B cell (primary cell): Measurements from ENCODE around the gene IL17F. TPM values are rescaled to one million over a fixed set of nuclear protein-coding genes. Genes with fewer than 3 reads are reported as not detected.

Experiments used
- ATAC-seq: fragments of 200-7000 bp; cut with Tn5 transposase; one replicate; pipeline ENCODE4 v1.10.0; 2021; ENCODE audit warnings: low read depth, mild to moderate bottlenecking, moderate number of reproducible peaks, moderate library complexity
- CTCF ChIA-PET: fragments of 350-600 bp; sonication (Branson Sonifier 250); formaldehyde crosslinking; loops from one replicate; lab custom pipeline; 2021; ENCODE audit warnings: antibody characterized with exemption, inconsistent platforms; lab: Charles Lee
- POLR2A ChIA-PET: fragments of 350-600 bp; sonication (Branson Sonifier 250); formaldehyde crosslinking; loops from one replicate; lab custom pipeline; 2021; ENCODE audit warnings: antibody characterized with exemption; lab: Charles Lee
- DNase-seq: peaks from one replicate; pipeline ENCODE4 v3.0.0; 2013
- H2AFZ ChIP-seq: 2 replicates; pipeline ENCODE4 v1.6.1; 2012; ENCODE audit warnings: mild to moderate bottlenecking, low read depth, low read length; ENCODE audit not compliant: insufficient read depth, poor library complexity, severe bottlenecking
- H3K27ac ChIP-seq, 2 donors: 1 replicate in 1 of 2; 2 replicates in 1 of 2; pipeline ENCODE4 v1.5.1; 2012 to 2013; ENCODE audit warnings: low read length in 2 of 2, mild to moderate bottlenecking in 2 of 2, moderate library complexity in 1 of 2
- H3K27me3 ChIP-seq, 4 experiments: fragments of 200-600 bp in 1 of 4; sonication (generic) in 1 of 4; replicated peaks in 1 of 4; 1 replicate in 2 of 4; 2 replicates in 2 of 4; pipeline versions ENCODE4 v1.6.1 to v1.7.0; 2013 to 2016; ENCODE audit warnings: low read length in 3 of 4, mild to moderate bottlenecking in 2 of 4, mixed read lengths in 1 of 4, moderate library complexity in 1 of 4; ENCODE audit not compliant: insufficient read depth in 4 of 4, control insufficient read depth in 3 of 4; ENCODE audit errors: control extremely low read depth in 1 of 4
- H3K36me3 ChIP-seq, 2 experiments: replicated peaks in 1 of 2; 1 replicate in 1 of 2; 2 replicates in 1 of 2; pipeline versions ENCODE4 v1.6.1 to v1.7.1; 2013; ENCODE audit warnings: low read length in 1 of 2; ENCODE audit not compliant: insufficient read depth in 2 of 2, control insufficient read depth in 1 of 2; ENCODE audit errors: control extremely low read depth in 1 of 2, extremely low read depth in 1 of 2
- H3K4me1 ChIP-seq, 2 donors: fragments of 200-600 bp in 1 of 2; sonication (generic) in 1 of 2; 1 replicate in 1 of 2; 2 replicates in 1 of 2; pipeline versions ENCODE4 v1.5.1 to v1.6.1; 2013 to 2017; ENCODE audit warnings: low read length in 2 of 2; ENCODE audit not compliant: control insufficient read depth in 2 of 2, insufficient read depth in 2 of 2
- H3K4me2 ChIP-seq: replicated peaks from 2 replicates; pipeline ENCODE3; 2012; ENCODE audit warnings: mild to moderate bottlenecking, low read depth, low read length; ENCODE audit not compliant: poor library complexity, severe bottlenecking
- H3K4me3 ChIP-seq, 5 experiments: fragments of 200-600 bp in 1 of 5; sonication (generic) in 1 of 5; 1 replicate in 3 of 5; 2 replicates in 2 of 5; pipeline versions ENCODE4 v1.5.1 to v1.7.0; 2011 to 2016; ENCODE audit warnings: low read length in 4 of 5, mild to moderate bottlenecking in 4 of 5, low read depth in 2 of 5, control low read depth in 1 of 5, moderate library complexity in 1 of 5; ENCODE audit not compliant: insufficient read depth in 1 of 5; ENCODE audit errors: control extremely low read depth in 1 of 5, extremely low read depth in 1 of 5
- H3K79me2 ChIP-seq: fragments of 200-600 bp; sonication (generic); one replicate; pipeline ENCODE4 v1.6.0; 2016; ENCODE audit warnings: low read length; ENCODE audit not compliant: control insufficient read depth, insufficient read depth
- H3K9ac ChIP-seq: fragments of 200-600 bp; sonication (generic); 2 replicates; pipeline ENCODE4 v1.6.1; 2017; ENCODE audit warnings: mild to moderate bottlenecking, low read length, moderate library complexity
- H3K9me3 ChIP-seq, 3 donors: one replicate each; pipeline versions ENCODE4 v1.6.1 to v1.7.1; 2013; ENCODE audit warnings: low read length in 2 of 3; ENCODE audit not compliant: control insufficient read depth in 2 of 3, insufficient read depth in 1 of 3; ENCODE audit errors: control extremely low read depth in 1 of 3
- H4K20me1 ChIP-seq: 2 replicates; pipeline ENCODE4 v1.6.0; 2012; ENCODE audit warnings: mild to moderate bottlenecking, low read length; ENCODE audit not compliant: insufficient read depth, control insufficient read depth, poor library complexity, severe bottlenecking
- H3K27ac Mint-ChIP-seq: one replicate; pipeline ENCODE4 v1.8.0; 2021; ENCODE audit warnings: mixed read lengths
- H3K27me3 Mint-ChIP-seq: one replicate; pipeline ENCODE4 v1.8.0; 2021; ENCODE audit warnings: mixed read lengths
- H3K4me1 Mint-ChIP-seq: one replicate; pipeline ENCODE4 v1.8.0; 2021; ENCODE audit warnings: mixed read lengths
- H3K4me3 Mint-ChIP-seq: one replicate; pipeline ENCODE4 v1.8.0; 2021; ENCODE audit warnings: mixed read lengths
- H3K9me3 Mint-ChIP-seq: one replicate; pipeline ENCODE4 v1.8.0; 2022; ENCODE audit warnings: mixed read lengths; ENCODE audit not compliant: insufficient read depth
- CTCF ChIP-seq: fragments of 200-600 bp; IDR thresholded peaks from one replicate; pipeline ENCODE4 v1.8.0; 2022; ENCODE audit warnings: antibody characterized with exemption, mild to moderate bottlenecking
- EZH2 ChIP-seq: IDR thresholded peaks from 2 replicates; pipeline ENCODE4 v1.6.1; 2012; ENCODE audit warnings: borderline replicate concordance, low read depth, mild to moderate bottlenecking, moderate library complexity, low read length; ENCODE audit not compliant: insufficient read depth, poor library complexity, severe bottlenecking
- WGBS: methylation state at CpG from one replicate; pipeline ENCODE4 v1.1.5; 2013; ENCODE audit warnings: missing lambda C conversion rate; ENCODE audit not compliant: insufficient coverage; 5-methylcytosine and 5-hydroxymethylcytosine counted together
- intact Hi-C: fragments of 100-400 bp; cut with micrococcal nuclease; formaldehyde crosslinking; loops from one replicate; pipeline ENCODE4 v1.10.0; 2022
- polyA plus RNA-seq: library from polyadenylated mRNA; depleted of rRNA; stranded (reverse); fragments of >200 nt; gene quantifications from 2 replicates; pipeline ENCODE4 v1.2.3, GENCODE V29; 2012
- total RNA-seq, 2 donors: library from RNA; stranded (reverse); fragments of 120-200 nt in 1 of 2; gene quantifications; 1 replicate in 1 of 2; 2 replicates in 1 of 2; pipeline versions ENCODE4 v1.2.3 to v1.2.4, GENCODE V29; 2013 to 2022

IL17F gene
- total and polyA plus RNA-seq, 2 donors (not counting 1 experiment from before 2014, with no cell fraction given) = not detected

GRCh38 chr6:52263709-52264540 lies 19.6 kb upstream of the IL17F start:
- TF ChIP-seq EZH2 = no peak
- TF ChIP-seq CTCF = peak; percentile 97
- H3K27ac Mint-ChIP-seq = peak overlapping the region; percentile 23
- ATAC-seq = peak; percentile 85
- peak; percentile 70 for DNase-seq
- Histone ChIP-seq H3K4me2 (no peak overlapping the region), H3K4me1 (no peaks in the 10 kb centered on the region), H2AFZ (no peak overlapping the region), H3K27me3 (no peaks in the 10 kb centered on the region), H3K36me3 (peaks cover 1 to 59% of the 10 kb centered on the region in 2 experiments), H3K27ac (no peak overlapping the region), H4K20me1 (peaks cover 8% of the 10 kb centered on the region), H3K4me3 (no peak overlapping the region), H3K9ac (no peak overlapping the region), H3K79me2 (no peaks in the 10 kb centered on the region), H3K9me3 (no peaks in the 10 kb centered on the region)
- POLR2A ChIA-PET = no interaction called here
- no peak overlapping the region for H3K4me3 Mint-ChIP-seq
- intact Hi-C loops = loop anchor here (2.0 kb wide), 1 partner anchor 101 kb away; no protein-coding TSS in a partner anchor
- 0% methylated on average over 1 of the region's 11 CpGs for WGBS
- no peaks in the 10 kb centered on the region for H3K9me3 Mint-ChIP-seq
- H3K27me3 Mint-ChIP-seq = no peaks in the 10 kb centered on the region
- CTCF ChIA-PET = interaction anchor here (0.6 to 4.3 kb wide), 23 partner anchors 10 to 1199 kb away, joined by 3 to 32 read pairs (median 4); partner anchors contain the start of gene MCM3
- H3K4me1 Mint-ChIP-seq = peaks cover 6% of the 10 kb centered on the region
